Stimulated activated CD4-positive, alpha-beta T cell treated with anti-CD3 and anti-CD28 coated beads, TNF-alpha, amount 100 ng/mL, for 1 hour (primary cell): ENCODE data around the gene C16orf96.
"Not testable (repeated sequence)": the region's sequence is repeated elsewhere in the genome, so short reads cannot be mapped to it uniquely, and the experiment has no call there.

ENCODE experiments used
- DNase-seq, 3 donors: peaks; one replicate each; pipeline ENCODE4 v3.0.0-alpha.2; 2020; ENCODE audit warnings: low read depth in 3 of 3, low spot score in 1 of 3

The C16orf96 gene

DNA sequence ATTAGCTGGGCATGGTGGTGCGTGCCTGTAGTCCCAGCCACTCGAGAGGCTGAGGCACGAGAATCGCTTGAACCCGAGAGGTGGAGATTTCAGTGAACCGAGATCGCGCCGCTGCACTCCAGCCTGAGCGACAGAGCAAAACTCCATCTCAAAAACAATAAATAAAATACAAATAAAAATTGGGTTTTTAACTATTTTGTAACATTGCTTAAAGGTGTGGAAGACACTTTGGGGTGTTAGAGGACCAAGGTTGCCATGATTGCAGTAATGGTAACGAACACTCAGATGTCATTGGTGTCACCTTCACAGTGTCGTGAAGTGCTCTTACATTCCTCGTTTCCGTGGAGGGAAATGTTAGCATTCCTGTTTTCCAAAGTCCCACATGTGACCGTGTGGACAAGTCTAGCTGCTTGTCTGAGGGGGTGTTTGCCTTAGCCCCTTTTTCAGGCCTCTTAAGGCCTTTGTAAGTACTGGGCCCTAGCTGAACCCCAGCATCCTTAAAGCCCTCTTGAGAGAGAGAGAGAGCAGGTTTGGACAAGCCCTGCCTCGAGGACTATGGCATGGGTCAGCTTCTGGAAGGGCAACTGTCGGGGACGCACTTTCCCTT lies 8.6 kb downstream of the C16orf96 start:
- DNase-seq: no peak

DNA sequence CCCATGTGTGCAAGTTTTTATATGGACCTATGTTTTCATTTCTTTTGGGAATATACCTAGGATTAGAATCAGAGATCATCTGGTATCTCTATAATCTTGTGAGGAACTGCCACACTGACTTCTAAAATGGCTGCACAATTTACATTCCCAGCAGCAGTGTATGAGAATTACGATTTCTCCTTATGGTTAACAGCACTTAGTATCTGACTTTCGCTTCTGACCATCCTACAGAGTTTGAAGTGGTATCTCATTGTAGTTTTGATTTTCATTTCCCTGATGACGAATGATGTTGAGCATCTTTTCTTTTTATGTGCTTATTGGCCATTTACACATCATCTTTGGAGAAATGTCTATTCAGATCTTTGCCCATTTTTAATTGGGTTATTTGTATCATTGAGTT lies 10.0 kb downstream of the C16orf96 start:
- DNase-seq: no peak

DNA sequence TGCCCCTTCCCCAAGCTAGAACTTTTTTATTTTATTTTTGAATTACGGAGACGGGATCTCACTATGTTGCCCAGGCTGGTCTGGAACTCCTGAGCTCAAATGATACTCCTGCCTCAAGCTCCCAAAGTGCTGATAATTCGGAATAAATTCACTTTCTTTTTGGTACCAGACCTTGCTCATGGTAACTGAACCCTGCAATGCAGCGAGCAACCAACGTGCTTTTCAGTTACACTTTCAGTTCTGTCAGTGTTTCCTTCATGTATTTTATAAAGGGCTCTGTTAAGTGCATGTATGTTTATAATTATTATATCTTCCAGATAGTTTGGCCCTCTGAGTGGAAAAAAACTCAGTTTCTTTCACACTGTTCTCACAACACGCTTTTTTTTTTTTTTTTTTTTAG lies 13.9 kb downstream of the C16orf96 start:
- DNase-seq: no peak

GRCh38 chr16:4570688-4571321 lies 14.7 kb downstream of the C16orf96 start:
- no peak for DNase-seq

DNA sequence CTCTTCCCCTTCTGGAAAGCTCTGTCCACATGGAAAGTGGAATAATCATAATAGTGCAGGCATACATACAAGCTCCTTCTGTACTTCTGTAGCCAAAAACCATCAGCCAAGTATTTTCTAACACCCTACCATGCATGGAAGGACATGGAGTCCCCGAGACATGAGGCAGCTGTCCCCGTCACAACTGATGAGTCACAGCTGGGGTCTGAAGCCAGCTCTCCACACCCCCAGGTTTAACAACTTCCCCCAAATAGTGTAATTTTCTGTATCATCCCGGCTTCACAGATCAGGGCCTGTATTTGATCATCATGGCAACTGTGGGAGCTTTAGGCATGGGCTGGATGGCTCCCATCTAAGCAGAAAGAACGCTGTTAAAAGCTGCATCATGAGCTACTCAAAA lies 16.6 kb downstream of the C16orf96 start:
- no peak for DNase-seq

DNA sequence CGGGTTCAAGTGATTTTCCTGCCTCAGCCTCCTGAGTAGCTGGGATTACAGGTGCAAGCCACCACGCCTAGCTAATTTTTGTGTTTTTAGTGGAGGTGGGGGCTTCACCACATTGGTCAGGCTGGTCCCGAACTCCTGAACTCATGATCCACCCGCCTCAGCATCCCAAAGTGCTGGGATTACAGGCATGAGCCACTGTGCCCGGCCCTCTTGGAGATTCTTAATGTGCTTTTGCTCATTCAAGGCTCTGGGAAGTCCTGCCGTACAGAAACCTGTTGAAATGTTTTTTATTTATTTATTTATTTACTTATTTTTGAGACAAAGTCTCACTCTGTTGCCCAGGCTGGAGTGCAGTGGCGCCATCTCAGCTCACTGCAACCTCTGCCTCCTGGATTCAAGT lies 17.8 kb downstream of the C16orf96 start:
- DNase-seq: not testable (repeated sequence)

DNA sequence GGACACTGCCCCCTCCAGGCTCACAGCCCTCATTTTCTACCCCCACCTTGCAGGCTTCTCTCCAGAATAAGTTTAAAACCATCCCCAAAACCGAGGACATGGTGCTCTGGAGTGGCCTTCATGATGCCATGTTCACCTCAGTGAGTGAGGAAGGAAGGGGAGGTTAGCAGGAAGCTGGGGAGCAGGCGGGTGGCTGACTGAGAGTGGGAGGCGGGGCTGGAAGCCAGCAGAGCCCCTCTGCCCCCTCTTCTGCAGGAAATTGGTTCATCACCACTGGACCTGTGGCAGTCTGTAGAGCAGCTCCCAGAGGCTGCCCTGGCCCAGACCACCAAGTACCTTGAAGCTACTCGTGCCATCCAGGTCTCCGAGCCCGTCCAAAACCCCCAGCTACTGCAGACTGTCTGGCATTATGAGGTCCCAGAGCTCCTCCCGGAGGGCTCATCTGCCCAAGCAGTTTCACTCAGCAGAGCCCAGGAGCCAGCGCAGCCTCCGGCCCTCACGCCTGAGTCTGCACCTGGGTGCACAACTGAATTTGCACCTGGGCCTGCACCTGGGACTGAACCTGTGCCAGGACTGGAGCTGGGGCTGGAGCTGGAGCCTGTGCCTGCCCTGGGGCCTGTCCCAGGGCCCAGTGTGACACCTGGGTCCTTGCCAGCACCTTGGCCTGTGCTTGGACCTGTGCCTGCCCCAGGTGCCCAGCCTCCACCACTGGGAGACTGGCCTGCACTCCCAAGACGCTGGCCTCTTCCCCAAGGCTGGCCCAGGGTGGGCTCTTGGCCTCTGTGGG lies 19.0 kb downstream of the C16orf96 start:
- DNase-seq: no peak

GRCh38 chr16:4576008-4576407 lies 19.9 kb downstream of the C16orf96 start:
- no peak for DNase-seq

- no peak for DNase-seq
Measured at GRCh38 chr16:4578961-4579530, 22.9 kb downstream of the C16orf96 start.

DNA sequence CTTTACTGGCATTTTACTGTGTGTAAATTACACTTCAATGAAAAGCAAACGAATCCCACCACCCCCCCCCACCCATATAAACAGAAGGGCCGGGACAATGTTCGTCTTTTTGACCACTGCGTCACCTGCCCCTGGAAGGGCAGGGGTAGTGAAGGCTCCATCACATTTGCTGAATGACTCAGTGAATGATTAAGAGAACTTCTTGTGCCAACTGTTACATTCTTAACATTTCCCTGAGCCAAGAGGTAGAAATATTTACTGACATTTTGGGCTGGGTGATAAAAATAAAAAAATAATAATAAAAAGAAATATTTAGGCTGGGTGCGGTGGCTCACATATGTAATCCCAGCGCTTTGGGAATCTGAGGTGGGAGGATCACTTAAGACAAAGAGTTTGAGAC lies 24.1 kb downstream of the C16orf96 start:
- DNase-seq: no peak

GRCh38 chr16:4583906-4584305 lies 27.8 kb downstream of the C16orf96 start:
- DNase-seq: no peak

DNA sequence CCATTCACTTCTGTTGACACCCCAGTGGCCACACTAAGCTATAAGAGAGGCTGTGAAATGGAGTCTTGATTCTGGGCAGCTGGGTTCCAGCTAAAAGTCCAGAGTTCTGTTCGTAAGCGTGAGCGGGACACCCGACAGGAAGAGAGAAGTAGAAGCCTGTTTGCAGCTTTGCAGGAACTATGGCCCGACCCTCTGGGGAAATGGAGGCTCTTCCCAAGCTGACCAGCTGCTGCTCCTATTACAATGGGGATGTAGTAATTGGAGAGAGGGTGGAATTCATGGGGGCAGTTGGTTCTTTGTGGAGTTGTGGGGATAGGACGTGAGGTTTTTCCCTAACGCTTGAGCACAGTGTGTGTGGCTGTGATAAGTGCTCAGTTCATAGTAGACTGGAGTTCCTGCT lies 30.2 kb downstream of the C16orf96 start:
- DNase-seq: no peak

DNA sequence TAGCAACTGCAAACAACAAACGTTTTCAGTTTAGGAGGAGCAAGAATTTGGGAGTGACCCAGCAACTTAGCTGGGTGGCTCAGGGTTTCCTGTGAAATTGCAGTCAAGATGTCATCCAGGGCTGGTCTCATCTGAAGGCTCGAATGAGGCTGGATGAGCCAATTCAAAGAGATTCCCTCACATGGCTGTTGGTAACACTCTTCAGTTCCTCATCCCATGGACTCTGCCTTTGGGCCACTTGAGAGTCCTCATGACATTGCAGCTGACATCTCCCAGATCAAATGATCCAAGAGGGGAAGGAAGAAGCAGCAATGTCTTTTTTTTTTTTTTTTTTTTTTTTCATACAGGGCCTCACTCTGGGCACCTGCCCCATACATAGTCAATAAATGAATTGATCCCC lies 32.2 kb downstream of the C16orf96 start:
- DNase-seq: no peak

GRCh38 chr16:4588961-4589360 lies 32.8 kb downstream of the C16orf96 start:
- no peak for DNase-seq

DNA sequence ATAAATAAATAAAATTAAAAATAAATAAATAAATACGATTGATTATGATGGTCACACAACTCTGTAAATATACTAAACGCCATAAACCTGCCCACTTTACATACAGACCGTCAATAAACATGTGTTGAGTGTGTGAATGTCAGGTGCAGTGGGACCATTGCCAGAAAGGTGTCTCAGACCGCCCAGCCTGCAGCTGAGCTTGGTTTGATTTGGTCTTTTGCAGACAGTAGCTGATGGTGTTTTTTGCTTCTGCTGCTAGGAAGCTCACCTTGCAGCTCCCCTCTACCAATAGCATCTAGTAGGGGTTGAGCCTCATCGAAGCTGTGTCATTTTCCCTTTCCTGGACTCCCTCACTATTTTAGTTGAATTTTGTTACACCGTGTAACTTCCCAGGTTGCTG lies 35.1 kb downstream of the C16orf96 start:
- no peak for DNase-seq

GRCh38 chr16:4591706-4592470 lies 35.7 kb downstream of the C16orf96 start:
- no peak for DNase-seq

GRCh38 chr16:4593086-4593485 lies 36.9 kb downstream of the C16orf96 start:
- no peak for DNase-seq

- DNase-seq: no peak
Measured at GRCh38 chr16:4594433-4595410, 38.6 kb downstream of the C16orf96 start.

DNA sequence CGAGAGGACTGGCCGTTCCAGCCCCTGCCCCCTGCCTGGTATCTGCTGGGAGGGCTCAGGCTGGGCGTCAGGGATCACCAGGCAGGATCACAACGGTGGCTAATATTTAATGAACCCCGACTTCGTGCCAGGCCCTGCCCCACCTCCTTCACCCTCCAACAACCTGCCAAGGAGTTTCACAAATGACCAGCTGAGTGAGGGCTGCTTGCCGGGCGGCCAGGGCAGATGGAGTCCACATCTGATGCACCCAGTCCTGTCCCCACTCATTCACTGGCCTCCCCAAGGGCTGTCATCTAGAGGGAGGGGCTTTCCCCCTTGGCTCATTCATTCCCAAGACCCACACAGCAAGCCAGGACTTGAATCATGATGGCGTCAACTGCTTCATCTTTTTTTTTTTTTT lies 41.0 kb downstream of the C16orf96 start:
- DNase-seq: no peak

DNA sequence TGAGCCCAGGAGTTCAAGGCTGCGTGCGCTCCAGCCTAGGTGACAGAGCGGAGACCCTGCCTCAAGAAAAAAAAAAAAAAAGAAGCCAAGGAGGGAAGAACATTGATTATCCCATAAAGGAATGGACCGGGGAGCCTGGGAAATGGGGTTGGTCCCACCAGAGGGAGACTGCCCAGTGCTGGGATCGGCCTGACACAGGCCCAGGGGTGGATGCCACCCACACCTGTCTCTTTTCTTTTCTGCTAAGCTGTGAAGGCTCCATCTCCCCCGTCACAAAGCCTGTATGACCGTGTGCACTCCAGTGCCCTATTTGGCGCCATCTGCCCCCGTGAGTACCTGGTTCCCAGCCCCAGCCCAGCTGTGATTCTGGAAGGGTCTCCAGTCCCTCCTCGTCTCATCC lies 42.9 kb downstream of the C16orf96 start:
- DNase-seq: no peak
